HUES64 (cell line): Measurements from ENCODE around the gene MRPL42.

Source experiments
- H3K27ac ChIP-seq: 2 replicates; pipeline ENCODE4 v1.7.0; 2013; ENCODE audit warnings: low read depth, low read length, inconsistent platforms
- H3K27me3 ChIP-seq: 2 replicates; pipeline ENCODE4 v1.6.1; 2013; ENCODE audit warnings: mild to moderate bottlenecking, low read length; ENCODE audit not compliant: insufficient read depth
- H3K36me3 ChIP-seq: 2 replicates; pipeline ENCODE4 v1.6.1; 2013; ENCODE audit warnings: mild to moderate bottlenecking, low read length; ENCODE audit not compliant: insufficient read depth
- H3K4me1 ChIP-seq: 2 replicates; pipeline ENCODE4 v1.6.1; 2013; ENCODE audit warnings: mild to moderate bottlenecking, low read length, moderate library complexity; ENCODE audit not compliant: insufficient read depth
- H3K4me3 ChIP-seq: 2 replicates; pipeline ENCODE4 v1.5.1; 2013; ENCODE audit warnings: mild to moderate bottlenecking, low read length, moderate library complexity
- H3K9ac ChIP-seq: 2 replicates; pipeline ENCODE4 v1.6.1; 2013; ENCODE audit warnings: mild to moderate bottlenecking, low read depth, low read length
- H3K9me3 ChIP-seq: 2 replicates; pipeline ENCODE4 v1.6.1; 2013; ENCODE audit warnings: low read depth, low read length; ENCODE audit not compliant: insufficient read depth
- WGBS: fragments of 150-250, 120-280 bp; methylation state at CpG from one replicate; pipeline ENCODE4 v1.1.7; 2013; ENCODE audit warnings: missing lambda C conversion rate; 5-methylcytosine and 5-hydroxymethylcytosine counted together

The MRPL42 gene

GRCh38 chr12:93500667-93501066 lies 33.4 kb downstream of the MRPL42 start:
- no peak overlapping the region for H3K27ac ChIP-seq
- H3K4me3 ChIP-seq, result no peak overlapping the region
- H3K9ac ChIP-seq, result no peak overlapping the region
- H3K36me3 ChIP-seq, result peaks cover 77% of the 10 kb centered on the region
- no peaks in the 10 kb centered on the region for H3K9me3 ChIP-seq
- WGBS, result 69% methylated on average over 1 of the region's 2 CpGs
- H3K4me1 ChIP-seq, result no peaks in the 10 kb centered on the region
- H3K27me3 ChIP-seq, result no peaks in the 10 kb centered on the region

- peaks cover 66% of the 10 kb centered on the region for H3K36me3 ChIP-seq
- WGBS, result 97% methylated on average over 10 of the region's 11 CpGs
- no peaks in the 10 kb centered on the region for H3K4me1 ChIP-seq
- H3K4me3 ChIP-seq, result no peak overlapping the region
- no peaks in the 10 kb centered on the region for H3K9me3 ChIP-seq
- no peak overlapping the region for H3K27ac ChIP-seq
- no peaks in the 10 kb centered on the region for H3K27me3 ChIP-seq
- H3K9ac ChIP-seq, result no peak overlapping the region
These were observed 35.7 kb downstream of the MRPL42 start for GRCh38 chr12:93502802-93503623.

GRCh38 chr12:93507165-93507564 lies 39.9 kb downstream of the MRPL42 start:
- no peaks in the 10 kb centered on the region for H3K9me3 ChIP-seq
- H3K4me3 ChIP-seq, result no peak overlapping the region

GRCh38 chr12:93509506-93509905 lies 42.2 kb downstream of the MRPL42 start:
- Histone ChIP-seq H3K9me3 (no peaks in the 10 kb centered on the region), H3K9ac (no peak overlapping the region), H3K27ac (no peak overlapping the region), H3K4me1 (no peaks in the 10 kb centered on the region), H3K4me3 (no peak overlapping the region), H3K27me3 (no peaks in the 10 kb centered on the region), H3K36me3 (peaks cover 17% of the 10 kb centered on the region)
- 97% methylated on average over 1 of the region's 1 CpG for WGBS

More at GRCh38 chr12:93507165-93507564, 39.9 kb downstream of the MRPL42 start:
- no peak overlapping the region for H3K9ac ChIP-seq
- no peaks in the 10 kb centered on the region for H3K4me1 ChIP-seq
- no peaks in the 10 kb centered on the region for H3K27me3 ChIP-seq
- H3K27ac ChIP-seq, result no peak overlapping the region
- peaks cover 39% of the 10 kb centered on the region for H3K36me3 ChIP-seq

GRCh38 chr12:93514853-93515252 lies 47.5 kb downstream of the MRPL42 start:
- no peak overlapping the region for H3K4me3 ChIP-seq
- no peaks in the 10 kb centered on the region for H3K4me1 ChIP-seq
- no peaks in the 10 kb centered on the region for H3K27me3 ChIP-seq
- no peak overlapping the region for H3K9ac ChIP-seq
- peaks cover 2% of the 10 kb centered on the region; the same call in 1 of the 2 replicates for H3K36me3 ChIP-seq
- no peak overlapping the region for H3K27ac ChIP-seq
- 94% methylated on average over 5 of the region's 5 CpGs for WGBS
- no peaks in the 10 kb centered on the region for H3K9me3 ChIP-seq

- Histone ChIP-seq H3K4me1 (0 out of 2 replicates have a peak, but pooled peaks cover 6% of the 10 kb centered on the region), H3K4me3 (no peak overlapping the region), H3K9ac (no peak overlapping the region), H3K27me3 (no peaks in the 10 kb centered on the region), H3K9me3 (no peaks in the 10 kb centered on the region), H3K27ac (no peak overlapping the region), H3K36me3 (no peaks in the 10 kb centered on the region)
- WGBS, result 86% methylated on average over 5 of the region's 5 CpGs
These were observed 51.4 kb downstream of the MRPL42 start for GRCh38 chr12:93518725-93519124.

GRCh38 chr12:93519859-93520258 lies 52.5 kb downstream of the MRPL42 start:
- no peaks in the 10 kb centered on the region for H3K36me3 ChIP-seq
- H3K27me3 ChIP-seq, result no peaks in the 10 kb centered on the region
- WGBS, result 94% methylated on average over 1 of the region's 2 CpGs
- no peak overlapping the region for H3K4me3 ChIP-seq
- H3K9ac ChIP-seq, result no peak overlapping the region
- H3K27ac ChIP-seq, result no peak overlapping the region
- H3K4me1 ChIP-seq, result 0 out of 2 replicates have a peak, but pooled peaks cover 6% of the 10 kb centered on the region
- no peaks in the 10 kb centered on the region for H3K9me3 ChIP-seq

- no peaks in the 10 kb centered on the region for H3K27me3 ChIP-seq
- H3K36me3 ChIP-seq, result no peaks in the 10 kb centered on the region
- H3K4me3 ChIP-seq, result no peak overlapping the region
- 0 out of 2 replicates have a peak, but pooled peaks cover 6% of the 10 kb centered on the region for H3K4me1 ChIP-seq
- no peak overlapping the region for H3K9ac ChIP-seq
- no peaks in the 10 kb centered on the region for H3K9me3 ChIP-seq
- 95% methylated on average over 2 of the region's 2 CpGs for WGBS
- no peak overlapping the region for H3K27ac ChIP-seq
These were observed 53.1 kb downstream of the MRPL42 start for GRCh38 chr12:93520454-93520853.

- Histone ChIP-seq H3K27me3 (no peaks in the 10 kb centered on the region), H3K27ac (no peak overlapping the region), H3K4me1 (peaks cover 6% of the 10 kb centered on the region; the same call in 1 of the 2 replicates), H3K36me3 (no peaks in the 10 kb centered on the region), H3K4me3 (no peak overlapping the region), H3K9me3 (no peaks in the 10 kb centered on the region), H3K9ac (no peak overlapping the region)
- WGBS, result 68% methylated on average over 6 of the region's 6 CpGs
These were observed 54.1 kb downstream of the MRPL42 start for GRCh38 chr12:93521225-93522080.

- Histone ChIP-seq H3K4me3 (no peak overlapping the region), H3K36me3 (no peaks in the 10 kb centered on the region), H3K9ac (no peak overlapping the region), H3K4me1 (peaks cover 6% of the 10 kb centered on the region; the same call in 1 of the 2 replicates), H3K27me3 (no peaks in the 10 kb centered on the region), H3K9me3 (no peaks in the 10 kb centered on the region), H3K27ac (no peak overlapping the region)
- WGBS, result 84% methylated on average over 10 of the region's 10 CpGs
These were observed 57.2 kb downstream of the MRPL42 start for GRCh38 chr12:93524386-93525133.
